Brain microvascular endothelial cell (primary cell): ENCODE measurements around the gene TMCC1.
A peak's percentile ranks its signal among the peaks of the same experiment; 100 is the strongest.

Source experiments
- DNase-seq: peaks from one replicate; pipeline ENCODE4 v3.0.0-alpha.2; 2020
- H3K27ac ChIP-seq: fragments of 250-450 bp; sonication (Bioruptor Pico); 2 replicates; pipeline ENCODE4 v1.5.1; 2020; ENCODE audit warnings: mild to moderate bottlenecking, moderate library complexity
- H3K27me3 ChIP-seq: fragments of 250-450 bp; sonication (Bioruptor Pico); replicated peaks from 2 replicates; pipeline ENCODE4 v1.5.1; 2020; ENCODE audit warnings: mild to moderate bottlenecking
- H3K36me3 ChIP-seq: fragments of 250-450 bp; sonication (Bioruptor Pico); replicated peaks from 2 replicates; pipeline ENCODE4 v1.5.1; 2020; ENCODE audit warnings: mild to moderate bottlenecking
- H3K4me3 ChIP-seq: 2 replicates; pipeline ENCODE4 v1.5.1; 2011; ENCODE audit warnings: low read depth, mild to moderate bottlenecking, control low read depth, low read length, moderate library complexity
- CTCF ChIP-seq: IDR thresholded peaks from 2 replicates; pipeline ENCODE4 v1.5.1; 2011; ENCODE audit warnings: low read depth, mild to moderate bottlenecking, moderate library complexity, low read length, control low read depth, inconsistent platforms; ENCODE audit errors: missing control alignments
- in situ Hi-C: cut with HindIII; loops from 2 replicates; pipeline ENCODE4 v1.10.0; 2017; ENCODE audit warnings: low sequenced_read_pairs, low pct_ligation_motif_present

TMCC1 gene

GRCh38 chr3:129655291-129655700 is 238.2 kb downstream of the TMCC1 start:
- no peaks in the 10 kb centered on the region for H3K27me3 ChIP-seq
- in situ Hi-C loops = no loop called here
- DNase-seq = no peak
- H3K36me3 ChIP-seq = no peaks in the 10 kb centered on the region
- H3K27ac ChIP-seq = no peak overlapping the region
- no peak overlapping the region for H3K4me3 ChIP-seq
- TF ChIP-seq CTCF = no peak

- no peaks in the 10 kb centered on the region for H3K36me3 ChIP-seq
- H3K4me3 ChIP-seq = no peak overlapping the region
- in situ Hi-C loops = no loop called here
- no peaks in the 10 kb centered on the region for H3K27me3 ChIP-seq
- no peak overlapping the region for H3K27ac ChIP-seq
- peak; percentile 27 for DNase-seq
- no peak for TF ChIP-seq CTCF
Observed at GRCh38 chr3:129654131-129654530, 239.4 kb downstream of the TMCC1 start.

- Histone ChIP-seq H3K36me3 (no peaks in the 10 kb centered on the region), H3K4me3 (no peak overlapping the region), H3K27me3 (no peaks in the 10 kb centered on the region), H3K27ac (no peak overlapping the region)
- in situ Hi-C loops = no loop called here
- TF ChIP-seq CTCF = no peak
- DNase-seq = no peak
Observed at GRCh38 chr3:129653019-129653418, 240.5 kb downstream of the TMCC1 start.

GRCh38 chr3:129651435-129652202 is 241.9 kb downstream of the TMCC1 start:
- no peak overlapping the region for H3K27ac ChIP-seq
- in situ Hi-C loops = no loop called here
- no peaks in the 10 kb centered on the region for H3K36me3 ChIP-seq
- no peak overlapping the region for H3K4me3 ChIP-seq
- TF ChIP-seq CTCF = peak; percentile 17
- no peaks in the 10 kb centered on the region for H3K27me3 ChIP-seq
- peak; percentile 82 for DNase-seq

- H3K27me3 ChIP-seq = no peaks in the 10 kb centered on the region
- no peaks in the 10 kb centered on the region for H3K36me3 ChIP-seq
- in situ Hi-C loops = no loop called here
- TF ChIP-seq CTCF = peak; percentile 80
- peak; percentile 82 for DNase-seq
- H3K4me3 ChIP-seq = no peak overlapping the region
- no peak overlapping the region for H3K27ac ChIP-seq
Observed at GRCh38 chr3:129650256-129650872, 243.1 kb downstream of the TMCC1 start.

- Histone ChIP-seq H3K4me3 (no peak overlapping the region), H3K27ac (no peak overlapping the region), H3K36me3 (no peaks in the 10 kb centered on the region), H3K27me3 (no peaks in the 10 kb centered on the region)
- in situ Hi-C loops = loop anchor here (25.0 kb wide), 1 partner anchor 189 kb away; no protein-coding TSS in a partner anchor
- TF ChIP-seq CTCF = no peak
- no peak for DNase-seq
Observed at GRCh38 chr3:129648391-129648790, 245.1 kb downstream of the TMCC1 start.
